ENCODE results near the gene XDH.

XDH gene

GRCh38 chr2:31329081-31329625, 85.4 kb downstream of the XDH start:
- no peak for DNase-seq (ENCODE audit: low read depth in 1 of 2, low spot score in 1 of 2)
- Histone ChIP-seq H3K27ac (replicated peaks) (no peak overlapping the region), H3K27me3 (ENCODE audit: insufficient read depth, poor library complexity, severe bottlenecking) (no peaks in the 10 kb centered on the region), H3K4me3 (replicated peaks; ENCODE audit: insufficient read depth, low read length) (no peak overlapping the region)
- TF ChIP-seq, protein P1, sequence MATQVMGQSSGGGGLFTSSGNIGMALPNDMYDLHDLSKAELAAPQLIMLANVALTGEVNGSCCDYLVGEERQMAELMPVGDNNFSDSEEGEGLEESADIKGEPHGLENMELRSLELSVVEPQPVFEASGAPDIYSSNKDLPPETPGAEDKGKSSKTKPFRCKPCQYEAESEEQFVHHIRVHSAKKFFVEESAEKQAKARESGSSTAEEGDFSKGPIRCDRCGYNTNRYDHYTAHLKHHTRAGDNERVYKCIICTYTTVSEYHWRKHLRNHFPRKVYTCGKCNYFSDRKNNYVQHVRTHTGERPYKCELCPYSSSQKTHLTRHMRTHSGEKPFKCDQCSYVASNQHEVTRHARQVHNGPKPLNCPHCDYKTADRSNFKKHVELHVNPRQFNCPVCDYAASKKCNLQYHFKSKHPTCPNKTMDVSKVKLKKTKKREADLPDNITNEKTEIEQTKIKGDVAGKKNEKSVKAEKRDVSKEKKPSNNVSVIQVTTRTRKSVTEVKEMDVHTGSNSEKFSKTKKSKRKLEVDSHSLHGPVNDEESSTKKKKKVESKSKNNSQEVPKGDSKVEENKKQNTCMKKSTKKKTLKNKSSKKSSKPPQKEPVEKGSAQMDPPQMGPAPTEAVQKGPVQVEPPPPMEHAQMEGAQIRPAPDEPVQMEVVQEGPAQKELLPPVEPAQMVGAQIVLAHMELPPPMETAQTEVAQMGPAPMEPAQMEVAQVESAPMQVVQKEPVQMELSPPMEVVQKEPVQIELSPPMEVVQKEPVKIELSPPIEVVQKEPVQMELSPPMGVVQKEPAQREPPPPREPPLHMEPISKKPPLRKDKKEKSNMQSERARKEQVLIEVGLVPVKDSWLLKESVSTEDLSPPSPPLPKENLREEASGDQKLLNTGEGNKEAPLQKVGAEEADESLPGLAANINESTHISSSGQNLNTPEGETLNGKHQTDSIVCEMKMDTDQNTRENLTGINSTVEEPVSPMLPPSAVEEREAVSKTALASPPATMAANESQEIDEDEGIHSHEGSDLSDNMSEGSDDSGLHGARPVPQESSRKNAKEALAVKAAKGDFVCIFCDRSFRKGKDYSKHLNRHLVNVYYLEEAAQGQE (IDR thresholded peaks at IDR 0.05; ENCODE audit: insufficient replicate concordance, low read depth) = no peak
- TF ChIP-seq GABPA (IDR thresholded peaks at IDR 0.05; ENCODE audit: low read depth) (no peak), SPI1 (IDR thresholded peaks at IDR 0.05; ENCODE audit: borderline replicate concordance, low read depth) (no peak), POLR2AphosphoS5 (IDR thresholded peaks at IDR 0.05; ENCODE audit: low read depth) (no peak)
- TF ChIP-seq, protein P2, sequence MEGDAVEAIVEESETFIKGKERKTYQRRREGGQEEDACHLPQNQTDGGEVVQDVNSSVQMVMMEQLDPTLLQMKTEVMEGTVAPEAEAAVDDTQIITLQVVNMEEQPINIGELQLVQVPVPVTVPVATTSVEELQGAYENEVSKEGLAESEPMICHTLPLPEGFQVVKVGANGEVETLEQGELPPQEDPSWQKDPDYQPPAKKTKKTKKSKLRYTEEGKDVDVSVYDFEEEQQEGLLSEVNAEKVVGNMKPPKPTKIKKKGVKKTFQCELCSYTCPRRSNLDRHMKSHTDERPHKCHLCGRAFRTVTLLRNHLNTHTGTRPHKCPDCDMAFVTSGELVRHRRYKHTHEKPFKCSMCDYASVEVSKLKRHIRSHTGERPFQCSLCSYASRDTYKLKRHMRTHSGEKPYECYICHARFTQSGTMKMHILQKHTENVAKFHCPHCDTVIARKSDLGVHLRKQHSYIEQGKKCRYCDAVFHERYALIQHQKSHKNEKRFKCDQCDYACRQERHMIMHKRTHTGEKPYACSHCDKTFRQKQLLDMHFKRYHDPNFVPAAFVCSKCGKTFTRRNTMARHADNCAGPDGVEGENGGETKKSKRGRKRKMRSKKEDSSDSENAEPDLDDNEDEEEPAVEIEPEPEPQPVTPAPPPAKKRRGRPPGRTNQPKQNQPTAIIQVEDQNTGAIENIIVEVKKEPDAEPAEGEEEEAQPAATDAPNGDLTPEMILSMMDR (IDR thresholded peaks at IDR 0.05; ENCODE audit: insufficient read depth, low read length) = no peak

GRCh38 chr2:31328026-31328425, 86.5 kb downstream of the XDH start:
- TF ChIP-seq, protein P1 (IDR thresholded peaks at IDR 0.05; ENCODE audit: insufficient replicate concordance, low read depth) = no peak
- TF ChIP-seq GABPA (IDR thresholded peaks at IDR 0.05; ENCODE audit: low read depth) = no peak
- no peak for TF ChIP-seq POLR2AphosphoS5 (IDR thresholded peaks at IDR 0.05; ENCODE audit: low read depth)
- TF ChIP-seq SPI1 (IDR thresholded peaks at IDR 0.05; ENCODE audit: borderline replicate concordance, low read depth) = no peak
- TF ChIP-seq, protein P2 (IDR thresholded peaks at IDR 0.05; ENCODE audit: insufficient read depth, low read length) = no peak
- no peak overlapping the region for H3K4me3 ChIP-seq (replicated peaks; ENCODE audit: insufficient read depth, low read length)
- DNase-seq (ENCODE audit: low read depth in 1 of 2, low spot score in 1 of 2) = no peak
- H3K27ac ChIP-seq (replicated peaks) = no peak overlapping the region
- H3K27me3 ChIP-seq (ENCODE audit: insufficient read depth, poor library complexity, severe bottlenecking) = no peaks in the 10 kb centered on the region

- TF ChIP-seq SPI1 (IDR thresholded peaks at IDR 0.05; ENCODE audit: borderline replicate concordance, low read depth) = no peak
Measured at GRCh38 chr2:31327505-31327904, 87.0 kb downstream of the XDH start.

DNA sequence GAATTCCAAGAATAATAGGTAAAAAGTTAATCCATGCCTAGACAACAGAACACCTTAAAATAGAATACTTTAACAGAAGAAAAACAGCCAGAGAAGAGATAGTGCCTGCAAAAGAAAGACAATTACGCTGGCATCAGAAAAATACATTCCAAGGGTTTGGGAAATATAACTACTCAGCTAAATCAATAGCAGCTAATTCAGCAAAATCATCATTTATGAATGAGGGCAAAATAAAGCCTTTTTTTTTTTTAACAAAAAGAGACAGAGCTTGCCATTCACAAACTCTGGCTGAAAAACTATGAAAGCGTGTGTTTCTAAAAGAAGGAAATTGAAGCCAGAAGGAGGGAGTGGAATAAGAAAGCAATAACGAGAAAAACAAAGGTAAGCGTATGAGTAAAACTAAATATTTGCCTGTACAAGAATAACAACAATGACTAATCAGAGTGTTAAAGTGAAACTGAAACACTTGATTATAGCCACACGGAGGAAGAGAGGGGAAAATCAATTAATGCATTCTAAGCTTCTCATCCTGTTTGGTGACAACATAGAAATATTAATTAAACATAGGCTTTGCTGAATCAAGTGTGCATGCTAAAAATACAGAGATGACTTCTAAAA, 90.4 kb downstream of the XDH start:
- no peaks in the 10 kb centered on the region for H3K27me3 ChIP-seq (ENCODE audit: insufficient read depth, poor library complexity, severe bottlenecking)
- TF ChIP-seq SPI1 (IDR thresholded peaks at IDR 0.05; ENCODE audit: borderline replicate concordance, low read depth) = no peak
- no peak for TF ChIP-seq GABPA (IDR thresholded peaks at IDR 0.05; ENCODE audit: low read depth)
- TF ChIP-seq, protein P2 (IDR thresholded peaks at IDR 0.05; ENCODE audit: insufficient read depth, low read length) = no peak
- TF ChIP-seq, protein P1 (IDR thresholded peaks at IDR 0.05; ENCODE audit: insufficient replicate concordance, low read depth) = no peak
- no peak for TF ChIP-seq POLR2AphosphoS5 (IDR thresholded peaks at IDR 0.05; ENCODE audit: low read depth)
- H3K27ac ChIP-seq (replicated peaks) = no peak overlapping the region
- no peak for DNase-seq (ENCODE audit: low read depth in 1 of 2, low spot score in 1 of 2)
- H3K4me3 ChIP-seq (replicated peaks; ENCODE audit: insufficient read depth, low read length) = no peak overlapping the region

More at GRCh38 chr2:31327505-31327904, 87.0 kb downstream of the XDH start:
- no peaks in the 10 kb centered on the region for H3K27me3 ChIP-seq (ENCODE audit: insufficient read depth, poor library complexity, severe bottlenecking)
- DNase-seq (ENCODE audit: low read depth in 1 of 2, low spot score in 1 of 2) = no peak
- H3K27ac ChIP-seq (replicated peaks) = no peak overlapping the region
- no peak overlapping the region for H3K4me3 ChIP-seq (replicated peaks; ENCODE audit: insufficient read depth, low read length)

Measured in HL-60 (cell line).